Psoas muscle (tissue), 8 donors: ENCODE measurements around the gene ITPA. TPM values are rescaled to one million over a fixed set of nuclear protein-coding genes. Genes with fewer than 3 reads are reported as not detected.

Source experiments
- ATAC-seq, 4 donors: fragments of 200-7000 bp; cut with Tn5 transposase; one replicate each; pipeline ENCODE4 v1.9.1; 2020; ENCODE audit warnings: moderate library complexity in 3 of 4, mild to moderate bottlenecking in 2 of 4
- DNase-seq, 2 donors: peaks; one replicate each; pipeline ENCODE4 v3.0.0-alpha.2; 2020
- H3K27ac ChIP-seq: fragments of 200-600 bp; one replicate; pipeline ENCODE4 v1.8.0; 2022
- H3K27me3 ChIP-seq, 3 donors: fragments of 200-600 bp in 1 of 3; one replicate each; pipeline versions ENCODE4 v1.6.1 to v1.8.0; 2013 to 2022; ENCODE audit warnings: low read length in 2 of 3, mild to moderate bottlenecking in 2 of 3, moderate library complexity in 1 of 3; ENCODE audit not compliant: insufficient read depth in 3 of 3
- H3K36me3 ChIP-seq, 2 donors: fragments of 200-600 bp in 1 of 2; one replicate each; pipeline versions ENCODE4 v1.6.1 to v1.8.0; 2013 to 2022; ENCODE audit warnings: low read depth in 1 of 2, mild to moderate bottlenecking in 1 of 2, moderate library complexity in 1 of 2; ENCODE audit not compliant: insufficient read depth in 1 of 2
- H3K4me1 ChIP-seq: fragments of 200-600 bp; one replicate; pipeline ENCODE4 v1.8.0; 2022
- H3K4me3 ChIP-seq: fragments of 200-600 bp; one replicate; pipeline ENCODE4 v1.8.0; 2022; ENCODE audit warnings: mild to moderate bottlenecking
- H3K9me3 ChIP-seq: fragments of 200-600 bp; one replicate; pipeline ENCODE4 v1.8.0; 2022
- CTCF ChIP-seq: fragments of 200-600 bp; IDR thresholded peaks from one replicate; pipeline ENCODE4 v1.8.0; 2022; ENCODE audit warnings: antibody characterized with exemption
- WGBS, 3 donors: extraction: QIAGEN DNeasy Blood & Tissue Kit; methylation state at CpG; one replicate each; pipeline versions ENCODE4 v1.1.6 to v1.1.7; 2013; 5-methylcytosine and 5-hydroxymethylcytosine counted together
- intact Hi-C, 2 donors: fragments of 100-400 bp; cut with DNase I; formaldehyde crosslinking; loops; one replicate each; pipeline versions ENCODE4 v1.11.0 to v1.14.2; 2022
- long read RNA-seq, 2 donors: library from polyadenylated mRNA; unstranded; transcript quantifications; one replicate each; pipeline ENCODE4 v2.0.0, GENCODE V29; 2021
- polyA plus RNA-seq, 3 donors: library from polyadenylated mRNA; stranded (reverse); fragments of 200-250 nt; gene quantifications; one replicate each; pipeline ENCODE4 v1.2.3, GENCODE V29; 2013
- total RNA-seq, 4 donors: library from RNA; stranded (reverse); fragmentation: NEBNext Ultra II Directional in 2 of 4; extraction: Animal tissue kit (Norgen Biotek cat#: 25700) in 2 of 4; gene quantifications; one replicate each; pipeline versions ENCODE4 v1.2.1 to v1.2.4, GENCODE V29; 2021 to 2023
- donor health status: healthy with polysubstance abuse.
- donor health status: DM: no; HTN: no; CAD: no; lungs with moderate emphysema.
- donor health status: Bipolar disorder and iron deficiency.
- donor health status: healthy.
- donor health status: DM: yes; HTN: yes; CAD: no.
- donor health status: DM: no; HTN: no; CAD: no.
- donor health status: DM: no; HTN: no; CAD: no.
- donor health status: DM: yes; HTN: yes; CAD: no.

Gene ITPA
- total RNA-seq (10 to 100 TPM; 19.6 to 26.0 (median 23.9) TPM), polyA plus RNA-seq (10 to 100 TPM; 28.4 to 83.9 (median 41.0) TPM)
- long read RNA-seq, donor 1, transcript ITPA-201 (8 exons, 1,185 nt) = major isoform, 11 of 19 reads
- long read RNA-seq, donor 1, partial matches to known transcripts = 1 of 19 reads
- long read RNA-seq, donor 1, other reads (novel, unspliced or antisense) = 4 of 19 reads
- long read RNA-seq, donor 2, transcript ITPA-201 (8 exons, 1,185 nt) = major isoform, 22 of 24 reads
- long read RNA-seq, donor 2, partial matches to known transcripts = 0 of 24 reads
- long read RNA-seq, donor 2, other reads (novel, unspliced or antisense) = 1 of 24 reads

GRCh38 chr20:3209257-3209945 lies at the start of gene ITPA:
Gene ITPA (plus strand): TSS chr20:3209498. CDS start chr20:3209552, 54 bp downstream.
- Histone ChIP-seq H3K27me3 (peaks cover 0 to 2% (median 0%) of the 10 kb centered on the region in 3 donors), H3K36me3 (peaks cover 0 to 15% of the 10 kb centered on the region in 2 donors), H3K9me3 (no peaks in the 10 kb centered on the region), H3K4me3 (peak within 1 kb of the TSS; percentile 97), H3K27ac (peak within 1 kb of the TSS; percentile 84), H3K4me1 (peaks cover 9% of the 10 kb centered on the region)
- WGBS, 3 donors = 1% methylated on average over 46 to 48 of the region's 48 CpGs
- DNase-seq (peak; percentile 45 to 70), ATAC-seq (peak; percentile 42 to 75 (median 60))
- no peak for TF ChIP-seq CTCF
- intact Hi-C loops = loop anchor here (1.0 to 10.0 kb wide), 2 partner anchors 91 to 165 kb away; partner anchors contain the start of genes GNRH2 (in 1 of the 2) and MRPS26 (in 1 of the 2)

GRCh38 chr20:3160418-3160817 lies 48.9 kb upstream of the ITPA start:
- peak overlapping the region; percentile 100 for H3K4me3 ChIP-seq
- no peaks in the 10 kb centered on the region for H3K27me3 ChIP-seq
- H3K4me1 ChIP-seq = peaks cover 48% of the 10 kb centered on the region
- no peak for DNase-seq
- ATAC-seq = no peak
- TF ChIP-seq CTCF = no peak
- whole genome bisulfite sequencing, 3 donors = 88 to 96% (median 94%) methylated on average over 6 of the region's 6 CpGs
- H3K27ac ChIP-seq = peak overlapping the region; percentile 98
- H3K9me3 ChIP-seq = no peaks in the 10 kb centered on the region
- intact Hi-C loops = no loop called here
- peaks cover 0 to 4% of the 10 kb centered on the region in 2 donors for H3K36me3 ChIP-seq

- Histone ChIP-seq H3K4me3 (no peak overlapping the region), H3K36me3 (no peaks in the 10 kb centered on the region), H3K27ac (peak overlapping the region; percentile 46), H3K9me3 (no peaks in the 10 kb centered on the region), H3K4me1 (peaks cover 40% of the 10 kb centered on the region), H3K27me3 (no peaks in the 10 kb centered on the region)
- DNase-seq (no peak), ATAC-seq (no peak)
- intact Hi-C loops = no loop called here
- WGBS, 3 donors = 68 to 72% (median 71%) methylated on average over 5 of the region's 5 CpGs
- TF ChIP-seq CTCF = no peak
Measured at GRCh38 chr20:3161316-3162079, 47.8 kb upstream of the ITPA start.

GRCh38 chr20:3162080-3162611 lies 47.2 kb upstream of the ITPA start:
- H3K36me3 ChIP-seq = no peaks in the 10 kb centered on the region
- H3K9me3 ChIP-seq = no peaks in the 10 kb centered on the region
- peaks cover 33% of the 10 kb centered on the region for H3K4me1 ChIP-seq
- 30 to 48% (median 38%) methylated on average over 11 of the region's 11 CpGs for WGBS, 3 donors
- TF ChIP-seq CTCF = no peak
- peak overlapping the region; percentile 46 for H3K27ac ChIP-seq
- intact Hi-C loops = no loop called here
- no peaks in the 10 kb centered on the region for H3K27me3 ChIP-seq
- H3K4me3 ChIP-seq = no peak overlapping the region
- ATAC-seq (no peak), DNase-seq (no peak)
